Omental fat pad (tissue), 4 donors: ENCODE data around the gene SPAG17. TPM values are rescaled to one million over a fixed set of nuclear protein-coding genes. Genes with fewer than 3 reads are reported as not detected.

ENCODE experiments used
- ATAC-seq: fragments of 150-250 bp; one replicate; pipeline ENCODE4 v1.9.1; 2016; ENCODE audit warnings: mild to moderate bottlenecking, moderate library complexity; ENCODE audit not compliant: low FRiP score
- DNase-seq: peaks from one replicate; pipeline ENCODE4 v3.0.0-alpha.2; 2019; ENCODE audit warnings: low spot score
- total RNA-seq, 4 donors: library from RNA; depleted of rRNA; stranded (reverse); fragments of >200 nt; gene quantifications; one replicate each; pipeline ENCODE4 v1.1.0, GENCODE V29; 2016
- TF ChIP-seq, protein P1 (sequence below), 3 donors: fragments of 450-650 bp; IDR thresholded peaks; one replicate each; pipeline ENCODE4 v1.5.1; 2016 to 2017; ENCODE audit warnings: antibody characterized with exemption in 3 of 3, mild to moderate bottlenecking in 3 of 3, moderate library complexity in 2 of 3

Gene SPAG17
- total RNA-seq, 4 donors from 2014 or later = 0.16 to 1.2 (median 0.24) TPM; not detected in 1

DNA sequence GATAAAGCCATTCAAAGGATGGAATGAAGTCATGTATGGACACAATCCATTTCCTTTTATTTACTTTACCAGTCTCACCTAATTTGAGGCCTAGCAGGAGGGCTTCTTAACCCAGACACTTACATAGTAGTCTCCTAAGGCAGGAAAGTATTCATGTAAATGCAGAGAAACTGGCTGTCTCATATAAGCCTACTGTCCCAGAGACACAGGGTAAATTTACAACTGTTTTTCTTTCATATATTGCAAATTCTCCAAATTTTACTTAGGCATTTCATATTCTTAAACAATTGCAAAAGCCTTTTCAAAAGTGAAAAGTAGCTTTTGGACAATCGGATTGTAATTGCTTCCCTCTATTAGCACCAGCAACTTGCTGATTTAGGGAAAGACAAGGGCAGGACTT, 29.9 kb downstream of the SPAG17 start:
- TF ChIP-seq, protein P1, sequence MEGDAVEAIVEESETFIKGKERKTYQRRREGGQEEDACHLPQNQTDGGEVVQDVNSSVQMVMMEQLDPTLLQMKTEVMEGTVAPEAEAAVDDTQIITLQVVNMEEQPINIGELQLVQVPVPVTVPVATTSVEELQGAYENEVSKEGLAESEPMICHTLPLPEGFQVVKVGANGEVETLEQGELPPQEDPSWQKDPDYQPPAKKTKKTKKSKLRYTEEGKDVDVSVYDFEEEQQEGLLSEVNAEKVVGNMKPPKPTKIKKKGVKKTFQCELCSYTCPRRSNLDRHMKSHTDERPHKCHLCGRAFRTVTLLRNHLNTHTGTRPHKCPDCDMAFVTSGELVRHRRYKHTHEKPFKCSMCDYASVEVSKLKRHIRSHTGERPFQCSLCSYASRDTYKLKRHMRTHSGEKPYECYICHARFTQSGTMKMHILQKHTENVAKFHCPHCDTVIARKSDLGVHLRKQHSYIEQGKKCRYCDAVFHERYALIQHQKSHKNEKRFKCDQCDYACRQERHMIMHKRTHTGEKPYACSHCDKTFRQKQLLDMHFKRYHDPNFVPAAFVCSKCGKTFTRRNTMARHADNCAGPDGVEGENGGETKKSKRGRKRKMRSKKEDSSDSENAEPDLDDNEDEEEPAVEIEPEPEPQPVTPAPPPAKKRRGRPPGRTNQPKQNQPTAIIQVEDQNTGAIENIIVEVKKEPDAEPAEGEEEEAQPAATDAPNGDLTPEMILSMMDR (IDR thresholded peaks at IDR 0.05) = no peak
- no peak for ATAC-seq
- no peak for DNase-seq

DNA sequence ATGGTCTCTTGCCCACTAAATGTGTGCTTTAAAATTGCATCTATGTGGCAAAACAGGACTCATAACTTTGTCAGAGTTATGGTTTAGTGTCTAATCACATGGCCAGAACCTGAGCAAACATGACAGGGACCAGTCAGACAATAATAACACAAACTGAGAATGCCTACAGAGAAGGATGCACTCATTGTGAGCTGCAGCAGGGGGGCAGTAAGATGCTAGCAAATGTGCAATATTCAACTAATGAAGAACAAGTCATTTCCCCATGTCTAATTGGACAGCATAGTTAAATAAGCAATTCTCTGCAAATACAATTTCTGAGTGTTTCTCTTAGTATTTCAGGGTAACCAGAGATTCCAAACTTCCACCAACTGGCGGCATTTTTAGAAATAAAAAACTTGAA, 30.8 kb downstream of the SPAG17 start:
- no peak for ATAC-seq
- no peak for DNase-seq
- TF ChIP-seq, protein P1 (IDR thresholded peaks at IDR 0.05) = no peak

DNA sequence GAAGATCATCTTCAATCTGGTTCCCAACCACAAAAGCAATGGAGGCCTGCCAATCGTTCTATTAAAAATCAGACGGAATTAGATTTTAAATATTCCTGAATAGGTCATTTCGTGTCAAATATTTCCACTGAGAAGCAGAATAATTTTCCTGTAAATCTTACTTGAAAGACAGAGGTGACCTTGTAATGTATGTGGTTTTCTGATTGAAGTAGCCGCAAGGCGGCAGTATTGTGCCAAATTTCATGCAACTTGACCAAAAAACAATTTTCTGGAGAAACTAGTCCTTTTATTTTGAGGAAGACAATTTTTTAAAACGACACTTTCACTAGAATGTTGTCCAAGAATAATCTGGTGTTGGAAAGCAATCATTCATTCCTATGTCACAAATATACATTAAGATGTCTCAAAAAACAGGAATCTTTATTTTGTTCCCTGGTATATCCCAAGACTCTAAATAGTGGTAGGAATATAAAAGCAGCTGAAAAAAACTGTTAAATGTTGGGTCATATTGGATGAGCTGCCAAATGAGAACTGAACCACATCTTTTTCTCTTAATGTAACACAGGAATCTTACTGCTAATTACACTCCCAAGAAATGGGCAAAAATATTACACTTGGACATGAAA, 33.6 kb downstream of the SPAG17 start:
- DNase-seq (peak; percentile 55), ATAC-seq (no peak)
- TF ChIP-seq, protein P1 (IDR thresholded peaks at IDR 0.05) = peak in 1 of 3 donors; percentile 47

DNA sequence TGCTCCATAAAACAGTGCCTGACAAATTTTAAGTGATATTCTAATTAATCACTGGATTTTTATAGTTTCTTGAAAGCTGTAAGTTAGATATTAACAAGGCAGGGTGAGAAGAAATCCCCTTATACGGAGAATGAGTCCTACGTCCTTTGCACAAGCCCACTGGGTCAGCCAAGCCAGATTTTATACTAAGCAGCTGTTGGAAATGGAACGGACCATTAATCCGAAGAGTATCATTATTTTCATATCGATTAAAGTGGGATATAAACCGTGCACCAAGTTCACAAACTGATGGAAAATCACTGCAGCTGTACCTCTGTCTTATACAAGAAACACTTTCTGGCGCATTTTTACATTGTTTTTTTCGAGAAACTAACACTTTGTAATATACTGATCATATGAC, 35.2 kb downstream of the SPAG17 start:
- no peak for DNase-seq
- TF ChIP-seq, protein P1 (IDR thresholded peaks at IDR 0.05) = no peak
- no peak for ATAC-seq

DNA sequence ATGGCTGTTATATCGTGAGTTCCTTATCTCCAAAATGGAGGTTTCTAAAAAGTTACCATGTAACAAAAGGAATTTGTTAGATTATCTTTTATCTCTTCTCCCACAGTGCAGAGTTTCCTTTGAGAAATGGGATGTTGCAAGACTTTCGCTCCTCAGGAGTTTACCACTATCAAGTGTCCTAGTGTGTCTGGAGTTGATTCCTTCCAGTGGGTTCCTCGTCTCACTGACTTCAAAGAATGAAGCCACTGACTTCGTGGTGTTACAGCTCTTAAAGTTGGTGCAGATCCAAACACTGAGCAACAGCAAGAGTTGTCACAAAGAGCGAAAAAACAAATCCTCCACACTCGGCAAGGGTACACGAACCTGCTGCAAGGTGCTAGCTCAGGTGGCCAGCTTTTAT, 37.0 kb downstream of the SPAG17 start:
- ATAC-seq = no peak
- TF ChIP-seq, protein P1 (IDR thresholded peaks at IDR 0.05) = no peak
- DNase-seq = no peak

DNA sequence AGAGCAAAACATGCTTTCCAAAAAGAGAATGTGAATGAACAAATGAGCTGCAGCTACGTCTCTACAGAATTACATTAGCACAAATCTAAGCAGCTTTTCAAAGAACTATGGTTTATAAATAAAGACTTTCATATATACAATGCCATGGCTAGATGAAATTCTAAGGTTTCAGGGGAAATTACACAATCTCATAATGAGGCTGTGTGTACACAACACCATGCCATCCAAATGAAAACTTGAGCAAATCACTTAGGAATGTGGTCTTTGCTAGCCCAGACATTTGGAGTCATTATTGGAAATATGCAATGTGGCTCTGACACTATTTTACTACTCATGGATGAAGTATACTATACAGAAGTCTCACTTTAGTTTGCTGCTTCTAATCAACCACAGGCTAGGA, 37.5 kb downstream of the SPAG17 start:
- DNase-seq = no peak
- no peak for ATAC-seq
- TF ChIP-seq, protein P1 (IDR thresholded peaks at IDR 0.05) = no peak

DNA sequence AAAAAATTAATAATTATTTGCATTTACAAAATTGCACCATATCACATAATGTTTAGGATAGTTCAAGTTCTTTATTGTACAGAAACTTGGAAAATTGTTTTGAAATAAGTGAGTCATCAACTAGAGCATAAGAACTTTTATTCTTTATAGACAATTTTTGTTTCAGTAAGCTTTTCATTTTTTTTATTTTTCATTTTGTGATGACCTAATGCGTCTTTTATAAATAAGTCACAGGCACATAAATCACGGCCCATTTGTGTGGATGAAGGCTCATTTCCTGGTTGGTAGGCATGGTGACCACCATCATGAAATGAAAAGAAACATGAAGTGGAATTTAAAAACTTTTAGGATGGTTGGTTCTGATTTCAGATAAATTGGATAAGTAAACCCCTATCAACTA, 39.3 kb downstream of the SPAG17 start:
- ATAC-seq (no peak), DNase-seq (no peak)
- TF ChIP-seq, protein P1 (IDR thresholded peaks at IDR 0.05) = no peak
